Lower leg skin (tissue), 3 donors: ENCODE measurements around the gene ADAM8.

Experiments used
- CTCF ChIP-seq, 3 donors: fragments of 450-650 bp; IDR thresholded peaks; one replicate each; pipeline ENCODE4 v1.5.1; 2016; ENCODE audit warnings: antibody characterized with exemption in 3 of 3, mild to moderate bottlenecking in 3 of 3, moderate library complexity in 2 of 3
- POLR2A ChIP-seq, 2 donors: fragments of 450-650 bp; IDR thresholded peaks; one replicate each; pipeline ENCODE4 v1.6.1; 2016 to 2017; ENCODE audit warnings: antibody characterized with exemption in 2 of 2, mild to moderate bottlenecking in 1 of 2, moderate library complexity in 1 of 2

GRCh38 chr10:133324198-133324792 lies 47.6 kb upstream of the ADAM8 start:
- TF ChIP-seq POLR2A (IDR thresholded peaks at IDR 0.05), result no peak
- TF ChIP-seq CTCF (IDR thresholded peaks at IDR 0.05), result no peak
